SW 1271 (cell line): Measurements from ENCODE around the gene NDUFA13.
A peak's percentile ranks its signal among the peaks of the same experiment; 100 is the strongest.

Source experiments
- DNase-seq, 2 experiments: peaks; one replicate each; lab custom pipeline; 2025; lab: John Stamatoyannopoulos, UW

The NDUFA13 gene

DNA sequence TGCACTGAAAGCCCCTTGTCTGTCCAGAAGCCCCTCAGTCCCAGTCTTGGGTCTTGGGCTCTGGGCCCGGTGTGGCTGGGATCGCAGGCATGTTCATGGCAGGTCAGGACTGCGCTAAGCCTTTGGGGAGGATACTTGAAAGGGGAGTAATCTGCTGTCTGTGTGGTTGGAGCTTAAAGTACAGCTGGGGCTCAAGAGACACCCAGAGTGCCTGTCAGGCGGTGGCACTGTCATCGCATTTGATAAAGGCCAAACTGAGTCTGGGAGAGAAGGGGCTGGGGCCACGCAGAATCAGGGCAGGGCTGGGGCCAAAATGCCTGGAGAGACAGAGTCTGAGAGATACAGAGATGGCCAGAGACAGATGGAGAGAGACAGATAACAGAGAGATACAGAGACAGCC is 17.8 kb downstream of the NDUFA13 start:
- no peak for DNase-seq

DNA sequence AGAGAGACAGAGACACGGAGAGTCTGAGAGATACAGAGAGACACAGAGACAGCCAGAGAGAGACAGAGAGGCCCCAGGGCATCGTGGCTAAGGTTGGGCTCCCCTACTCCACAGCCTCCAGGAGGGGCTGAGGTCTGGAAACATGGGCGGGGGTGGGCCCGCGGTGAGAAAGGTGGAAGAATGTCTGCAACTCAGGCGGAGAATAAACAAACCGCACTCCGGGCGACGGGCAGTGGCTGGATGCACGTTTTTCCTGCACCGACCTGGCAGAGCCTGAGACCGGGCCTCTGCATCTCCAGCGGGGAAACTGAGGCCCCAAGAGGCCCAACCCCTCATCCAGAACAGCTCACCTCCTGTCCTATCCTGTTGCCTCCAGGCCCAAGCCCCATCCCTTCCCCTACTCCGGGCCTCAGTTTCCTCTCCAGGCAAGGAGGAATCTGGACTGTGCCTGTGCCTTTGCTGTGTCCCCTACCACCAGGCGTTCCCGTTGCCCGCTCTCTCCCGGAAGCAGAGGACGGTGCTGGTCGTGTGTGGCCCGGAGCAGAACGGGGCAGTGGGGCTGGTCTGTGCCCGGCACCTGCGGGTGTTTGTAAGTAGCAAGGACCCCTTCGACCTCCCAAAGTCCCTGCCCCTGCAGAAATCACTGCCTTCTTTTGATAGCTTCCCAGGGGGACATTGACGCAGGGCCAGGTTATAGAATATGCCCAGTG is 18.7 kb downstream of the NDUFA13 start:
- DNase-seq = no peak

DNA sequence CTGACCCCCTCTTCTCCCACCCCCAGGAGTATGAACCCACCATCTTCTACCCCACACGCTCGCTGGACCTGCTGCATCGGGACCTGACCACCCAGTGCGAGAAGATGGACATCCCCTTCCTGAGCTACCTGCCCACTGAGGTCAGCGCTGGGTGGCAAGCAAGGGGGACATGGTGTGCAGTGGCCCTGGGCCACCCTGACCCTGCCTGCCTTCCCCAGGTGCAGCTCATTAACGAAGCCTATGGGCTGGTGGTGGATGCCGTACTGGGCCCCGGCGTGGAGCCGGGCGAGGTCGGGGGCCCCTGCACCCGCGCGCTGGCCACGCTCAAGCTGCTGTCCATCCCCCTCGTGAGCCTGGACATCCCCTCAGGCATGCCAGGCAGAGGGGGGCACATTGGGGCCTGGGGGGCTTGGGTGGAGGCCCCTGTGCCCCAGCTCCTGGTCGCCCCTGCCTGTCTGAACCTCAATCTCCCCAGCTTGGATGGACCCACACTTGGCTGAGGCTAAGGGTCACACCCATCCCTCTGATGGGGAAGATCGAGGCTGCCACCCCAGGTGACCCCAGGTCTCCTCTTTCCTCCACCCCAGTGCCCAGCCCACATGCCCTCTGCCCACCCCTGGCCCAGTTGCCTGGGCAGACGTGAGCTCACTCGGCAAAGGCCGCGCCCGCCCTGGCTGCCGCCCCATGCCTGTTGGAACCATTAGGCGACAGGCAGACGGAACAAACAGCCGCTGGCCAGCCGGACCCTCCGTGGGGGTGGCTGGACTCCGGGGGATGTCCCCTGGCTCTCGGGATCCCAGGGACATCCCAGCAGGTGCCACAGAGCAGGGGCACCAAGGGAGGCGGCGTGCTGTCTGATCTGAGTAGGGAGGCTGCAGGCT is 19.5 kb downstream of the NDUFA13 start:
- no peak for DNase-seq

DNA sequence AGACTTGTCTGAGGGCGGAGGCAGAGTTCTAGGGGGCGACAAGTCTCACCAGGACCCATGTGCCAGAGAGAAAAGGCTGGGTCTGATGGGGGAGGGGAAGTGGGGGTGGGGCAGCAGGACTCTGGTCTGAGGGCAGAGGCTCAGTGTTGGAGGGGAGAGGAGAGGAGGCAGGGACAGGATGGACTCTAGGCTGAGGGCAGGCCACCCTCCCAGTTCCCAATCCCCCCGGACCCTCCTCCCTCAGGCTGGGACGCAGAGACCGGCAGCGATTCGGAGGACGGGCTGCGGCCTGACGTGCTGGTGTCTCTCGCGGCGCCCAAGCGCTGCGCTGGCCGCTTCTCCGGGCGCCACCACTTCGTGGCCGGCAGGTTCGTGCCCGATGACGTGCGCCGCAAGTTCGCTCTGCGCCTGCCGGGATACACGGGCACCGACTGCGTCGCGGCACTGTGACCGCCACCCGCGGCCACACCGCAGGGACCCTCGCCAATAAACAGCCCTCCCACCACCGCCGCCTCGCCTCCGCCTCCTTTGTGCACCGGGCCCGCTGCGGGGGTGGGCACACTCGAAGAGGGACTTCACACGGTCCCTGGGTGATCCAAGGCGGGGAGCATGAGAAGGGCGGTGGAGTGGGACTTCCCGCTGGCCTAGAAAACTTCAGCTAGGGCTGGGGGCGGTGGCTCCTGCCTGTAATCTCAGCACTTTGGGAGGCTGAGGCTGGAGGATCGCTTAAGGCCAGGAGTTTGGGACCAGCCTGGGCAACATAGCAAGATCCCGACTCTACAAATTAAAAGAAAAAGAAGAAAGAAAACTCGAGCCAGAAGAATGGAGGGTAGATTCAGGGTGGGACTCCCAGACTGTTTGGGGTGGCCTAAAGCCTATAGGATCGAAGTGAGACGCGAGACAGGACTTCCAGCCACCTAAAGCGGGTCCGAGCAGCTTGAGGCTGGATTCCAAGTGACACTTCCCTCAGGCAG is 21.3 kb downstream of the NDUFA13 start:
- no peak for DNase-seq

DNA sequence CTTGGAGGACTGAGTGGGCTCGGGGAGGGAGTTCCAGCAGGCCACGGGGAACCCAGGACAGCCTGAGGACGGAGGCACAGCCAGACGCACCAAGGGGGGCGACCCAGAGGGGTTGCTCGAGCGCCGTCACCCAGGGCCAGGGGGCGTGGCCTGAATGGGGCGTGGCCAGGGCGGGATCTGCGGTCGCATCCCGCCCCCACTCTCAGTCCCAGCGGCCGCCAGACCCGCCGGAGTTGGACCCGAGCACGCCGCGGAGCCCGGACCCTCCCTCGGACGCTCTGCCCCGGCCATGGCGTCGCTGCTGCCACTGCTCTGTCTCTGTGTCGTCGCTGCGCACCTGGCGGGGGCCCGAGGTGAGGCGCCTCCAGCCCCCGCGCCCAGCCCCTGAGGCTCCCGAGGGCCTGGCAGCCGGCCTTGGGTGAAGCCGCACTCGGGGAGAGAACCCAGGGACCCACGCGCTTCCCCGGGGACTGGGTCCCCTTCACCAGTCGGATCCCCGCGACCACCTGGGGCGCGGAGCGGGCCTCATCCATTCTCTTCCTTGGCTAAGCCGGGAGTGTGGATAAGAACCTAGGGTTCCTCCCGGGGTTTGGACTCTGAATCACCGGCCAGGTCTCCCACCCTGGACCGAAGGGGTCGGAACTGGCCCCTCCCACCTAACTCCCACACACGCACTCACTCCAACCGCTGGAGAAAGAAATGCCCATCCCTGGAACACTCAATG is 22.2 kb downstream of the NDUFA13 start, which contains the start of gene CILP2:
Gene CILP2 (plus strand): TSS at position 205 of the 724 bp plus-strand sequence. CDS start 85 bp downstream, at position 290.
- no peak for DNase-seq

DNA sequence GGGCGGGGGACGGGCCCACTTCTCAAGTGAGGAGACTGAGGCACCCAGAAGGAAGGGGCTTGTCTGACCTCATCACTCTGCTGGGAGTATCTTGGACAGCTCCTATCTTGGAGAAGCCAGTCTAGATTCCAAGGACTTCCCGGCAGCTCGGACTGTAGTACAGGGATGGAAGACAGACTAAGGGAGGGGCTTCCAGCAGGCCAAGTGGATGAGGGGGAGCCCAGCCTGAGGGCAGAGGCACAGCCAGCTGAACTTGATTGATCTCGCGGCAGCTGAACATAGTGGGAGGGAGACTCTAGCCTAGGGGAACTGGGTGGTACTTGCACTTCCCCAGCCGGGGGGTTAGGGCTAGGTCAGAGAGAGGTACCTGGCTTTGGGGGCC is 22.8 kb downstream of the NDUFA13 start:
- no peak for DNase-seq

DNA sequence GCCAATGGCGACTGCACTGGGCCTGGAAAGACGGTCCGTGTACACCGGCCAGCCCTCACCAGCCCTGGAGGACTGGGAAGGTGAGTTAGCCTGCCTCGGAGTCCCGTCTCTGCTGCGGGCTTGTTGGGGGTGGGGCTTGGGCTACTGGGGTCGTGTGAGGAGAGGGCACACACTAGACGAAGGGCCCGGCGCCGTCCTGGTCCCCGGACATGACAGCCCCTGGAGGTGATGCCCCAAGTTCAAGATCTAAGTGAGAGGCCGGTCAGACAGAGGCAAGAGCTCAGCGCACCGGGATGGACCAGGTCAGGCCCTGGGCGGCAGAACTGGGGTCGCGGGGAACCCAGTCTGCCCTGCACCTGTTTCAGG is 23.7 kb downstream of the NDUFA13 start:
- no peak for DNase-seq

DNA sequence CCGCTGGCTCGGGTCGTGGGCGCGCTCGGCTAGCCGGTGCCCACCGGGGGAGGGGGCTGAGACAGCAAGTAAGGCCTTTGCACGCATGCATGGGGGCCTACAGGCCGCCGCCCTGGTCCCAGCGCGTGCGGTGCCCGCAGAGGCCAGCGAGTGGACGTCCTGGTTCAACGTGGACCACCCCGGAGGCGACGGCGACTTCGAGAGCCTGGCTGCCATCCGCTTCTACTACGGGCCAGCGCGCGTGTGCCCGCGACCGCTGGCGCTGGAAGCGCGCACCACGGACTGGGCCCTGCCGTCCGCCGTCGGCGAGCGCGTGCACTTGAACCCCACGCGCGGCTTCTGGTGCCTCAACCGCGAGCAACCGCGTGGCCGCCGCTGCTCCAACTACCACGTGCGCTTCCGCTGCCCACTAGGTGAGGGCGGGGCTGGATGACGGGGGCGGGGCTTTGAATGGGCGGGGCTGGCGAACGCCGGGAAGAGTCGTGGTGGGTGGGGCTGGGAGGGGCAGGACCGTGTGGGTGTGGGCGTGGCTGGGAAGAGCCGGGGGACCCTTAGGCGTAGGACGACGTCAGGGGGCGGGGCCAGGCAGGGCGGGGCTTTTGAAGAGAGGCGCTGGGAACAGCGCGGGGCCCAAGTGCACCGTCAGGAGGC is 24.2 kb downstream of the NDUFA13 start:
- DNase-seq = no peak

DNA sequence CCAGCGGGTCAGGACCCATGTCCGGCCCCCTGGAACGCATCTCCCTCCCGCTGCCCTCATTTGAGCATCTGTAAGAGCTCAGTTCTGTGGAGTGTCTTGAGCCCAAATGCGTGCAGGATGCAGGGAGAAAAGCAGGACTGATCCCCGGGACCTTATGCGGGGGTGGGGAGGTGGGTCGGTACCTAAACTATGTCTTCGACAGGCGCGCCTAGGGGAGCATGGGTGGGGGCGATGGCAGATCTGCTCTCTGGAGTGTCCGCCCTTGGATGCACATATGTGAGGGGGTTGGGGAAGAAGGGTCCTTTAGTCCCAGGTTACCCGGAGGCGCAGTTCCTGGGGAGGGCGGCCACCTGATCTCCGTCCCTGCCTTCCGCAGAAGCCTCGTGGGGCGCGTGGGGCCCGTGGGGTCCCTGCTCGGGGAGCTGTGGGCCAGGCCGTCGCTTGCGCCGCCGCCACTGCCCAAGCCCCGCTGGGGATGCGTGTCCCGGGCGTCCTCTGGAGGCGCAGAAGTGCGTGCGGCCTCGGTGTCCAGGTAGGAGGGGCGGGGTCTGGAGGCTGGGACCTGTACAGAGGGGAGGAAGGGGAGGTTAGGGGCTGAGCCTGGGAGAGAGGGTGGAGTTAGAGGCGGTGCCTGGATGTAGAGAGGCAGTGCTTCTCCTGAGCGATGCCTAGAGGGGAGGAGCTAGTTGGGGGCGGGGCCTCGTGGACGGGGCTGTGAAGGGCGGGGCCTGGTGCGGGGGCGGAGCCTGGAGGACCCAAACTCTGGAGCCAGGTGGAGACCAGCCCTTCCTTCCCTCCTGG is 24.9 kb downstream of the NDUFA13 start:
- DNase-seq = peak in 1 of 2 experiments; percentile 14

DNA sequence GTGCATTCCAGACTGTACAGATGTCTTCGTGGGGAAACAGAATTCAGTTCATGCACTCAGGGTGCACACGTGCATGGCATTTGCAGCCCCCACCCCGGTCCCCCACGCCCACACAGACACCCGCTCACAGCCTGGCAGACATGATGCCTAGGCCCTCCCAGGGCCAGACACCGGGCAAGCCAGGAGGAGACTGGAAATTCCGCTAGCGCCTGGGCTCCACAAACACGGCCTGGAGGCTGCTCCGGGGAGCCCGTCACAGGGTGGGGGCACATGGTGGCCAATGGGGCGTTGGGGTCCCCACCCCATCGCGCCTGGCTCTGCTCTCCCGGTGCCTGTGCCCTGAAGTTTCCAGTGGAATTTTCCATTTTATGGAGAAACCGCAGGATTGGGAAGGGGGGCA is 25.6 kb downstream of the NDUFA13 start:
- no peak for DNase-seq

DNA sequence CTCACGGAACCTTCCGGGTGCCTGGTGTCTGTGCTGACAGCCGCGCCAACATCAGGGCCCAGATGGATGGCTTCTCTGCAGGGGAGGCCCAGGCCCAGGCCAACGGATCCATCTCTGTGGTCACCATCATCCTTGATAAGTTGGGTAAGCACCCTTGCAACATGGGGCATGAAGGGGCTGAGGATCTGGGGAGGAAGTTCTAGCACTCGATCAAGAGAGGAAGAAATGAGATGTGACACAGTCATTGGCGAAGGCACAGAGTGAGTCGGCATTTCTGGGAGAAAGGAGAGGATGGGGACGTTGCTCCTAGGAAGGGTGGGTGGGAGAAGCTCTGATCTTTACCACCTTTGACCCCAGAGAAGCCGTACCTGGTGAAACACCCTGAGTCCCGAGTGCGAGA is 26.5 kb downstream of the NDUFA13 start:
- DNase-seq = no peak

DNA sequence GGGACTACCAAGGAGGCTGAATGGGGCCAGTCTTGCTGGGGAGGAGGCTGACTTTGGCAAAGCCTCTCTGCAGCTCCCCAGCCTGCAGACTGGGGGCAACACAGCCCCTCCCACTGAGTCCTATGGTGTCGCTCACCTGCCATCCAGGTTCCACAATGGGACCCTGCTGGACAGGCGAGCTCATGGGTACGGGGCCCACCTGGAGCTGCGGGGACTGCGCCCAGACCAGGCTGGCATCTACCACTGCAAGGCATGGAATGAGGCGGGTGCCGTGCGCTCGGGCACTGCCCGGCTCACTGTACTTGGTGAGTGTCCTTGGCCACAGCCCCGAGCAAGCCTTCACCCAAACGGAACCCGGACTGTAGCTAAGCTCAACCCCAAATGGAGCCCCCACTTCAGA is 27.1 kb downstream of the NDUFA13 start:
- DNase-seq = no peak

DNA sequence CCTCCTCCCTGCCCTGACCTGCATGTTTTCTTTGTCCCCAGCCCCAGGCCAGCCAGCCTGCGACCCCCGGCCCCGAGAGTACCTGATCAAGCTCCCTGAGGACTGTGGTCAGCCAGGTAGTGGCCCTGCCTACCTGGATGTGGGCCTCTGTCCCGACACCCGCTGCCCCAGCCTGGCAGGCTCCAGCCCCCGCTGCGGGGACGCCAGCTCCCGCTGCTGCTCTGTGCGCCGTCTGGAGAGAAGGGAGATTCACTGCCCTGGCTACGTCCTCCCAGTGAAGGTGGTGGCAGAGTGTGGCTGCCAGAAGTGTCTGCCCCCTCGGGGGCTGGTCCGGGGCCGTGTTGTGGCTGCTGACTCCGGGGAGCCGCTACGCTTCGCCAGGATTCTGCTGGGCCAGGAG is 27.6 kb downstream of the NDUFA13 start:
- no peak for DNase-seq

DNA sequence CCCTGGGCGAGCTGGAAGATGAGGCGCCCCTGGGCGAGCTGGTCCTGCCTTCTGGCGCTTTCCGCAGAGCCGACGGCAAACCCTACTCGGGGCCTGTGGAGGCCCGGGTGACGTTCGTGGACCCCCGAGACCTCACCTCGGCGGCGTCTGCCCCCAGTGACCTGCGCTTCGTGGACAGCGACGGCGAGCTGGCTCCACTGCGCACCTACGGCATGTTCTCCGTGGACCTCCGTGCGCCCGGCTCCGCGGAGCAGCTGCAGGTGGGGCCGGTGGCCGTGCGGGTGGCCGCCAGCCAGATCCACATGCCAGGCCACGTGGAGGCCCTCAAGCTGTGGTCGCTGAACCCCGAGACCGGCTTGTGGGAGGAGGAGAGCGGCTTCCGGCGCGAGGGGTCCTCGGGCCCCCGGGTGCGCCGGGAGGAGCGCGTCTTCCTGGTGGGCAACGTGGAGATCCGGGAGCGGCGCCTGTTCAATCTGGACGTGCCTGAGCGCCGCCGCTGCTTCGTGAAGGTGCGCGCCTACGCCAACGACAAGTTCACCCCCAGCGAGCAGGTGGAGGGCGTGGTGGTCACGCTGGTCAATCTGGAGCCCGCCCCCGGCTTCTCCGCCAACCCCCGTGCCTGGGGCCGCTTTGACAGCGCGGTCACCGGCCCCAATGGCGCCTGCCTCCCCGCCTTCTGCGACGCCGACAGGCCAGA is 28.4 kb downstream of the NDUFA13 start:
- no peak for DNase-seq

DNA sequence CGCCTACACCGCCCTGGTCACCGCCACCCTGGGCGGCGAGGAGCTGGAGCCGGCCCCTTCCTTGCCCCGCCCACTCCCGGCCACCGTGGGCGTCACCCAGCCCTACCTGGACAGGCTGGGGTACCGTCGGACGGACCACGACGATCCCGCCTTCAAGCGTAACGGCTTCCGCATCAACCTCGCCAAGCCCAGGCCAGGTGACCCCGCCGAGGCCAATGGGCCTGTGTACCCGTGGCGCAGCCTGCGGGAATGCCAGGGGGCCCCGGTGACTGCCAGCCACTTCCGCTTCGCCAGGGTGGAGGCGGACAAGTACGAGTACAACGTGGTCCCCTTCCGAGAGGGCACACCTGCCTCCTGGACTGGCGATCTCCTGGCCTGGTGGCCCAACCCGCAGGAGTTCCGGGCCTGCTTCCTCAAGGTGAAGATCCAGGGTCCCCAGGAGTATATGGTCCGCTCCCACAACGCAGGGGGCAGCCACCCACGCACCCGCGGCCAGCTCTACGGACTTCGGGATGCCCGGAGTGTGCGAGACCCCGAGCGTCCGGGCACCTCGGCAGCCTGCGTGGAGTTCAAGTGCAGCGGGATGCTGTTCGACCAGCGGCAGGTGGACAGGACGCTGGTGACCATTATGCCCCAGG is 29.0 kb downstream of the NDUFA13 start:
- no peak for DNase-seq

DNA sequence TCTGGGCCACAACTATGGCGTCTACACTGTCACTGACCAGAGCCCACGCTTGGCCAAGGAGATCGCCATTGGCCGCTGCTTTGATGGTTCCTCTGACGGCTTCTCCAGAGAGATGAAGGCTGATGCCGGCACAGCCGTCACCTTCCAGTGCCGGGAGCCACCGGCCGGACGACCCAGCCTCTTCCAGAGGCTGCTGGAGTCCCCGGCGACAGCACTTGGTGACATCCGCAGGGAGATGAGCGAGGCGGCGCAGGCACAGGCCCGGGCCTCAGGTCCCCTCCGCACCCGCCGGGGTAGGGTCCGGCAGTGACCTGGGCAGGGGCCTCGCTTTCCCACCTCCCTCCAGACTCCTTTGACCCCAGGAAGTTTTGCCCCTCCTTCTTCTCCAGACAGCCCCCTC is 29.7 kb downstream of the NDUFA13 start:
- no peak for DNase-seq

DNA sequence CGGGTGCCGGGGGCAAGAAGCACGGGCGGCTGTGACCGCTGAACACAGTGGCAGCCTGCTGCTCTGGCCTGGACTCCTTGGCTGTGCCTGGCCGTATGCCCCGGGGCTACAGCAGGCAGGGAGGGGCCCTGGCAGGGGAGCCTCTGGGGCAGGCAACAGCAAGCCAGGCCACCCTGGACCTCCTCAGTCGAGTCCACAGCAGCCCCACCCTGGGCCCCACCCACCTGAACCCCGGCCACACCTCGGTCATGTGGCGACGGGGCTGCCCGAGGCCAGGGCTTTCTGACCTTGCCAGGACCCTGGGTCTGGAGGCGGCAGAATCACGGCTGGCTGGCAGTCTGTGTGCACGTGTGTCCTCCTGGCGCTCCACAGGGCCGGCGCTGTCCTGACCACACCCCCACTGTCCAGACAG is 30.7 kb downstream of the NDUFA13 start:
- no peak for DNase-seq

DNA sequence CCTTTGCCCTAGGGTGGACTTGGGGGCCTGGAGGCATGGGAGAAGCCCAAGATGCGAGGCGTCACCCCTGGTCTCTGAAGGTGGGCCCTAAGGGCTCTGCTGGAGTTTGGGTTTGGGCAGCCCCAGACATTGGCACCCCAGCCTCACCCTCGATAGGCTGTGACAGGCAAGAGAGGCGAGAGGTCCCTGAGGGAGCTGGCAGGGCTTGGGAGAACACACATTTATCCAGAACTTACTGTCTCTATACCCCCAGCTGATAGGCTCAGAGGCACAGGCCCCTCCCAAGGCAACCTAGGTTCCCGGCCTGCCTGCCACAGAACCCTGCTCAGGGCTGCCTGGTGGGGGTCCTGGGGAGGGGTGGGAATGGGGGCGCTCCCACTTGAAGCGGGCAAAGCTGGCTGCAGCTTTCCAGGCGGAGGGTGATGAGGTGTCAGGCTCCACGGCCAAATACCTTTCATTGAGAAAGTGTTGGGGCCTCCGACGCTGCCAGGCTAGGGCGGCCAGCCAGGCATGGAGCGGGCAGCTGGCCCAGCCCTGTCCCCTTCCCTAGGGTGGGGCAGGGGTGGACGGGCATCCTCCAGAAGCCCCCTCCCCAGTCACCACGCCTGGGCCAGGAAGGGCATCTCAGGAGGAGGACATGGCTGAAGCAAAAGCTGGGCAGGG is 31.8 kb downstream of the NDUFA13 start:
- no peak for DNase-seq
